ENCODE measurements around the gene NFX1.

GRCh38 chr9:33250458-33250995 lies 39.8 kb upstream of the NFX1 start:
- TF ChIP-seq SIN3A (IDR thresholded peaks at IDR 0.05; ENCODE audit: borderline replicate concordance, insufficient read depth, low read length) (no peak), POLR2AphosphoS5 (IDR thresholded peaks at IDR 0.05; ENCODE audit: low read depth, low read length) (no peak), TAF1 (IDR thresholded peaks at IDR 0.05; ENCODE audit: borderline replicate concordance, insufficient read depth, low read length) (no peak)
- TF ChIP-seq, protein P1, sequence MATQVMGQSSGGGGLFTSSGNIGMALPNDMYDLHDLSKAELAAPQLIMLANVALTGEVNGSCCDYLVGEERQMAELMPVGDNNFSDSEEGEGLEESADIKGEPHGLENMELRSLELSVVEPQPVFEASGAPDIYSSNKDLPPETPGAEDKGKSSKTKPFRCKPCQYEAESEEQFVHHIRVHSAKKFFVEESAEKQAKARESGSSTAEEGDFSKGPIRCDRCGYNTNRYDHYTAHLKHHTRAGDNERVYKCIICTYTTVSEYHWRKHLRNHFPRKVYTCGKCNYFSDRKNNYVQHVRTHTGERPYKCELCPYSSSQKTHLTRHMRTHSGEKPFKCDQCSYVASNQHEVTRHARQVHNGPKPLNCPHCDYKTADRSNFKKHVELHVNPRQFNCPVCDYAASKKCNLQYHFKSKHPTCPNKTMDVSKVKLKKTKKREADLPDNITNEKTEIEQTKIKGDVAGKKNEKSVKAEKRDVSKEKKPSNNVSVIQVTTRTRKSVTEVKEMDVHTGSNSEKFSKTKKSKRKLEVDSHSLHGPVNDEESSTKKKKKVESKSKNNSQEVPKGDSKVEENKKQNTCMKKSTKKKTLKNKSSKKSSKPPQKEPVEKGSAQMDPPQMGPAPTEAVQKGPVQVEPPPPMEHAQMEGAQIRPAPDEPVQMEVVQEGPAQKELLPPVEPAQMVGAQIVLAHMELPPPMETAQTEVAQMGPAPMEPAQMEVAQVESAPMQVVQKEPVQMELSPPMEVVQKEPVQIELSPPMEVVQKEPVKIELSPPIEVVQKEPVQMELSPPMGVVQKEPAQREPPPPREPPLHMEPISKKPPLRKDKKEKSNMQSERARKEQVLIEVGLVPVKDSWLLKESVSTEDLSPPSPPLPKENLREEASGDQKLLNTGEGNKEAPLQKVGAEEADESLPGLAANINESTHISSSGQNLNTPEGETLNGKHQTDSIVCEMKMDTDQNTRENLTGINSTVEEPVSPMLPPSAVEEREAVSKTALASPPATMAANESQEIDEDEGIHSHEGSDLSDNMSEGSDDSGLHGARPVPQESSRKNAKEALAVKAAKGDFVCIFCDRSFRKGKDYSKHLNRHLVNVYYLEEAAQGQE (IDR thresholded peaks at IDR 0.05; ENCODE audit: insufficient read depth in 1 of 2, low read depth in 2 of 2, low read length in 2 of 2) = no peak

All from PFSK-1 (cell line).